H9 (cell line): ENCODE results near the gene FADS2. TPM values are rescaled to one million over a fixed set of nuclear protein-coding genes. Genes with fewer than 3 reads are reported as not detected.

ENCODE experiments used
- DNase-seq: peaks from one replicate; pipeline ENCODE4 v3.0.0-alpha.2; 2017
- H2AFZ ChIP-seq: one replicate; pipeline ENCODE4 v1.6.1; 2013; ENCODE audit warnings: mild to moderate bottlenecking, low read length, control low read depth, moderate library complexity
- H2AK5ac ChIP-seq: 2 replicates; pipeline ENCODE4 v1.6.1; 2013; ENCODE audit warnings: low read length, control low read depth, mixed read lengths; ENCODE audit not compliant: insufficient read length
- H2BK120ac ChIP-seq: one replicate; pipeline ENCODE4 v1.6.1; 2013; ENCODE audit warnings: low read depth, mild to moderate bottlenecking, low read length, control low read depth, inconsistent platforms; ENCODE audit not compliant: poor library complexity, severe bottlenecking
- H2BK12ac ChIP-seq: 2 replicates; pipeline ENCODE4 v1.6.1; 2013; ENCODE audit warnings: low read length, control low read depth, mixed read lengths, low read depth; ENCODE audit not compliant: insufficient read length
- H2BK15ac ChIP-seq: 2 replicates; pipeline ENCODE4 v1.6.1; 2013; ENCODE audit warnings: low read depth, low read length, control low read depth
- H2BK20ac ChIP-seq: one replicate; pipeline ENCODE4 v1.6.1; 2013; ENCODE audit warnings: low read depth, mild to moderate bottlenecking, low read length, control low read depth, inconsistent platforms; ENCODE audit not compliant: poor library complexity, severe bottlenecking
- H2BK5ac ChIP-seq: 2 replicates; pipeline ENCODE4 v1.6.1; 2013; ENCODE audit warnings: low read length, control low read depth, mixed read lengths; ENCODE audit not compliant: insufficient read length
- H3K14ac ChIP-seq: 2 replicates; pipeline ENCODE4 v1.6.1; 2013; ENCODE audit warnings: low read length, control low read depth; ENCODE audit not compliant: insufficient read depth
- H3K18ac ChIP-seq: 2 replicates; pipeline ENCODE4 v1.6.1; 2013; ENCODE audit warnings: low read depth, mild to moderate bottlenecking, mixed read lengths, low read length, control low read depth; ENCODE audit not compliant: insufficient read length
- H3K23ac ChIP-seq: 2 replicates; pipeline ENCODE4 v1.6.1; 2013; ENCODE audit warnings: low read length, control low read depth, mixed read lengths, low read depth; ENCODE audit not compliant: insufficient read length
- H3K23me2 ChIP-seq: 2 replicates; pipeline ENCODE4 v1.6.1; 2013; ENCODE audit warnings: low read depth, mild to moderate bottlenecking, mixed read lengths, low read length, control low read depth; ENCODE audit not compliant: insufficient read length, poor library complexity, severe bottlenecking
- H3K27ac ChIP-seq: 2 replicates; pipeline ENCODE4 v1.5.1; 2013; ENCODE audit warnings: low read length, control low read depth, mixed read lengths, low read depth; ENCODE audit not compliant: insufficient read length
- H3K27me3 ChIP-seq: 2 replicates; pipeline ENCODE4 v1.6.1; 2013; ENCODE audit warnings: low read length, control low read depth, inconsistent platforms; ENCODE audit not compliant: insufficient read depth
- H3K4ac ChIP-seq: 2 replicates; pipeline ENCODE4 v1.6.1; 2013; ENCODE audit warnings: low read depth, mild to moderate bottlenecking, control low read depth, inconsistent platforms, low read length, moderate library complexity
- H3K4me1 ChIP-seq: 2 replicates; pipeline ENCODE4 v1.6.1; 2013; ENCODE audit warnings: low read length, control low read depth, inconsistent platforms; ENCODE audit not compliant: insufficient read depth
- H3K4me2 ChIP-seq: 2 replicates; pipeline ENCODE4 v1.6.1; 2013; ENCODE audit warnings: low read length, control low read depth, mixed read lengths; ENCODE audit not compliant: insufficient read length, insufficient read depth
- H3K56ac ChIP-seq: 2 replicates; pipeline ENCODE4 v1.6.1; 2013; ENCODE audit warnings: low read depth, mild to moderate bottlenecking, mixed read lengths, low read length, control low read depth; ENCODE audit not compliant: insufficient read length
- H3K79me1 ChIP-seq: 2 replicates; pipeline ENCODE4 v1.6.1; 2013; ENCODE audit warnings: low read depth, mild to moderate bottlenecking, moderate library complexity, low read length, control low read depth, inconsistent platforms; ENCODE audit not compliant: insufficient read depth, poor library complexity, severe bottlenecking
- H3K79me2 ChIP-seq: 2 replicates; pipeline ENCODE4 v1.6.1; 2013; ENCODE audit warnings: low read length, control low read depth, inconsistent platforms; ENCODE audit not compliant: insufficient read depth
- H3K9ac ChIP-seq: 2 replicates; pipeline ENCODE4 v1.6.1; 2013; ENCODE audit warnings: low read length, control low read depth, mixed read lengths; ENCODE audit not compliant: insufficient read length; ENCODE audit errors: extremely low read depth
- H3K9me3 ChIP-seq: one replicate; pipeline ENCODE4 v1.6.1; 2013; ENCODE audit warnings: low read depth, low read length, inconsistent platforms; ENCODE audit not compliant: control insufficient read depth
- H3T11ph ChIP-seq: one replicate; pipeline ENCODE4 v1.6.1; 2013; ENCODE audit warnings: mild to moderate bottlenecking, low read length, control low read depth, inconsistent platforms
- H4K20me1 ChIP-seq: one replicate; pipeline ENCODE4 v1.6.1; 2013; ENCODE audit not compliant: control insufficient read depth, insufficient read length, insufficient read depth
- H4K5ac ChIP-seq: 2 replicates; pipeline ENCODE4 v1.6.1; 2013; ENCODE audit warnings: low read depth, mild to moderate bottlenecking, mixed read lengths, low read length, control low read depth; ENCODE audit not compliant: insufficient read length
- H4K8ac ChIP-seq: replicated peaks from 2 replicates; pipeline ENCODE4 v1.6.1; 2013; ENCODE audit warnings: low read length, control low read depth, mixed read lengths, low read depth; ENCODE audit not compliant: insufficient read length
- H4K91ac ChIP-seq: 2 replicates; pipeline ENCODE4 v1.6.1; 2013; ENCODE audit warnings: low read depth, mild to moderate bottlenecking, moderate library complexity, mixed read lengths, low read length, control low read depth; ENCODE audit not compliant: insufficient read length
- H3K27ac Mint-ChIP-seq, 3 experiments: 2 replicates in 2 of 3; 3 replicates in 1 of 3; pipeline ENCODE4 v1.8.0; 2020 to 2021; ENCODE audit warnings: mixed read lengths in 3 of 3, mild to moderate bottlenecking in 1 of 3, moderate library complexity in 1 of 3
- H3K27me3 Mint-ChIP-seq: 2 replicates; pipeline ENCODE4 v1.8.0; 2021; ENCODE audit warnings: low read depth, mild to moderate bottlenecking, moderate library complexity, mixed read lengths
- H3K36me3 Mint-ChIP-seq, 3 experiments: 2 replicates in 2 of 3; 3 replicates in 1 of 3; pipeline ENCODE4 v1.8.0; 2020 to 2021; ENCODE audit warnings: low read depth in 3 of 3, mixed read lengths in 3 of 3; ENCODE audit not compliant: insufficient read depth in 1 of 3
- H3K4me1 Mint-ChIP-seq, 2 experiments: 2 replicates each; pipeline ENCODE4 v1.8.0; 2020; ENCODE audit warnings: mixed read lengths in 2 of 2
- H3K4me3 Mint-ChIP-seq, 2 experiments: 2 replicates in 1 of 2; 3 replicates in 1 of 2; pipeline ENCODE4 v1.8.0; 2020 to 2021; ENCODE audit warnings: mild to moderate bottlenecking in 2 of 2, mixed read lengths in 2 of 2, moderate library complexity in 1 of 2
- H3K9me3 Mint-ChIP-seq, 2 experiments: 2 replicates in 1 of 2; 3 replicates in 1 of 2; pipeline ENCODE4 v1.8.0; 2020; ENCODE audit warnings: mild to moderate bottlenecking in 2 of 2, mixed read lengths in 2 of 2, moderate library complexity in 1 of 2
- CTCF ChIP-seq: fragments of 200-600 bp; sonication (generic); conservative IDR thresholded peaks from 3 replicates; pipeline ENCODE4 v1.8.0; 2021; ENCODE audit warnings: antibody characterized with exemption, mild to moderate bottlenecking
- WGBS: extraction: QIAGEN DNeasy Blood & Tissue Kit; methylation state at CpG from one replicate; pipeline ENCODE4 v1.1.7; 2013; ENCODE audit warnings: missing lambda C conversion rate, low lambda C conversion rate, mixed read lengths; ENCODE audit not compliant: insufficient read length; ENCODE audit errors: extremely low coverage; 5-methylcytosine and 5-hydroxymethylcytosine counted together
- total RNA-seq: library from RNA; stranded (reverse); gene quantifications from 2 replicates; pipeline ENCODE4 v1.2.1, GENCODE V29; 2021

FADS2 gene
- total RNA-seq, 1 experiment from 2014 or later: 322 TPM

GRCh38 chr11:61850687-61851086 lies 22.6 kb downstream of the FADS2 start:
- Histone ChIP-seq H3K23me2 (no peaks in the 10 kb centered on the region), H4K91ac (no peak overlapping the region), H2AFZ (no peak overlapping the region), H3K27me3 (no peaks in the 10 kb centered on the region), H3K4me2 (no peak overlapping the region), H3K27ac (no peak overlapping the region), H3K79me2 (no peaks in the 10 kb centered on the region; the same call in 1 of the 2 replicates), H3K18ac (no peak overlapping the region), H3T11ph (no peak overlapping the region), H3K23ac (no peak overlapping the region), H2BK120ac (no peak overlapping the region), H2BK12ac (no peak overlapping the region), H2BK20ac (no peak overlapping the region), H4K5ac (no peak overlapping the region), H2AK5ac (no peak overlapping the region), H3K4me1 (no peaks in the 10 kb centered on the region), H3K4ac (no peak overlapping the region), H4K20me1 (no peaks in the 10 kb centered on the region), H2BK5ac (no peak overlapping the region), H3K56ac (no peak overlapping the region), H3K79me1 (no peaks in the 10 kb centered on the region), H3K9me3 (no peaks in the 10 kb centered on the region), H4K8ac (no peak overlapping the region), H3K9ac (no peak overlapping the region), H2BK15ac (no peak overlapping the region), H3K14ac (no peak overlapping the region)
- H3K9me3 Mint-ChIP-seq: no peaks in the 10 kb centered on the region; a peak in 1 of 5 replicates
- peaks cover 0 to 2% of the 10 kb centered on the region in 2 experiments; a peak in 3 of 4 replicates for H3K4me1 Mint-ChIP-seq
- H3K27me3 Mint-ChIP-seq: no peaks in the 10 kb centered on the region
- TF ChIP-seq CTCF: no peak
- peaks cover 68 to 89% (median 86%) of the 10 kb centered on the region in 3 experiments for H3K36me3 Mint-ChIP-seq
- H3K4me3 Mint-ChIP-seq: no peak overlapping the region
- peak overlapping the region in 2 of 3 experiments; percentile 29 to 39; a peak in 2 of 7 replicates for H3K27ac Mint-ChIP-seq
- DNase-seq: no peak
- WGBS: no CpG with 5 or more reads among the region's 7 CpGs
